ENCODE data around the gene SOX4. TPM values are rescaled to one million over a fixed set of nuclear protein-coding genes. Genes with fewer than 3 reads are reported as not detected.
"Not testable (repeated sequence)": the region's sequence is repeated elsewhere in the genome, so short reads cannot be mapped to it uniquely, and the experiment has no call there.

Gene SOX4
- 1 to 10 TPM in 2 of 3 donors, under 1 TPM in 1; 0.75 to 1.7 (median 1.6) TPM for polyA plus RNA-seq

DNA sequence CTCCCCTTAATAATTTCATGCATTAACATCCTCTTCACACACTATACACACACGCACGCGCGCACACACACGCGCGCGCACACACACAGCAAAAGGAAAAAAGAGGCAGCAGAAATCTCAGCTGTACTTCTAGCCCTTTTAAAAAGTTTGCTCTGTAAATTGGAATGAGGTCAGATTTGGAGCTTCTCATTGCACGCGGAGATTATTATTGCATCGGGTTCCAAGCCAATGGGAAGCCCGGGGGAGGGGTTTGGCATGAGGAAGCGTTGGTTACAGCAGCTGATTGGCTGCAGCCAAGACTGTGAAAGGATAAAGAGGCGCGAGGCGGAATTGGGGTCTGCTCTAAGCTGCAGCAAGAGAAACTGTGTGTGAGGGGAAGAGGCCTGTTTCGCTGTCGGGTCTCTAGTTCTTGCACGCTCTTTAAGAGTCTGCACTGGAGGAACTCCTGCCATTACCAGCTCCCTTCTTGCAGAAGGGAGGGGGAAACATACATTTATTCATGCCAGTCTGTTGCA lies at the start of gene SOX4:
SOX4 (plus strand) TSS at position 340 of the 515 bp plus-strand sequence. CDS start 784 bp downstream, outside the sequence.
- Mint-ChIP-seq H3K4me1 (peaks cover 34 to 45% of the 10 kb centered on the region in 2 donors), H3K4me3 (peak within 1 kb of the TSS in 4 of 5 donors; percentile 92 to 94 (median 94)), H3K27ac (peak within 1 kb of the TSS; percentile 34 to 87 (median 81)), H3K27me3 (ENCODE audit: low read depth in 3 of 3) (peaks cover 21 to 29% (median 27%) of the 10 kb centered on the region in 3 donors), H3K9me3 (no peaks in the 10 kb centered on the region), H3K36me3 (no peaks in the 10 kb centered on the region)
- DNase-seq: peak; percentile 73 to 77 (median 76)

DNA sequence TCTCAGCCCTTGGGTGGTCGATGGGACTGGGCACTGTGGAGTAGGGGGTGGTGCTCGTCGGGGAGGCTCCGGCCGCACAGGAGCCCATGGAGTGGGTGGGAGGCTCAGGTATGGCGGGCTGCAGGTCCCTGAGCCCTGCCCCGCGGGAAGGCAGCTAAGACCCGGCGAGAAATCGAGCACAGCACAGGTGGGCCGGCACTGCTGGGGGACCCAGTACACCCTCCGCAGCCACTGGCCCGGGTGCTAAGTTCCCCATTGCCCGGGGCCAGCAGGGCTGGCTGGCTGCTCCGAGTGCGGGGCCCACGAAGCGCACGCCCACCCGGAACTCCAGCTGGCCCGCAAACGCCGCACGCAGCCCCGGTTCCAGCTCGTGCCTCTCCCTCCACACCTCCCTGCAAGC lies 41.3 kb upstream of the SOX4 start:
- H3K36me3 Mint-ChIP-seq; DNase-seq; H3K4me1 Mint-ChIP-seq; H3K4me3 Mint-ChIP-seq; H3K27ac Mint-ChIP-seq; H3K27me3 Mint-ChIP-seq (ENCODE audit: low read depth in 3 of 3): not testable (repeated sequence)
- peaks cover 2 to 19% (median 5%) of the 10 kb centered on the region in 6 donors for H3K9me3 Mint-ChIP-seq

DNA sequence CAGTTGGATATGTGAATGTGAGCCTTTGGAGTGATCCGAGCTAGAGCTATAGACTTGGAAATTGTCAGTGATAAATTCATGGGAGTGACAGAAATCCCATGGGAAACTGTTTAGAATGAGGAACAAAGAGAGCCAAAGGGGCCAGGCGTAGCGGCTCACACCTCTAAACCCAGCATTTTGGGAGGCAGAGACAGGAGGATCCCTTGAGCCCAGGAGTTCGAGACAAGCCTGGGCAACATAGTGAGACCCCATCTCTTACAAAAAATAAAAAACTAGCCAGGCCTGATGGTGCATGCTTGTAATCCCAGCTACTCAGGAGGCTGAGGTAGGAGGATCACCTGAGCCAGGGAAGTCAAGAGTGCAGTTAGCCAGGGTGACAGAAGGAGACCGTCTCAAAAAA lies 39.3 kb upstream of the SOX4 start:
- no peak overlapping the region for H3K27ac Mint-ChIP-seq
- no peaks in the 10 kb centered on the region for H3K36me3 Mint-ChIP-seq
- H3K9me3 Mint-ChIP-seq: peaks cover 0 to 7% (median 1%) of the 10 kb centered on the region in 6 donors
- no peak overlapping the region for H3K4me3 Mint-ChIP-seq
- no peak for DNase-seq
- H3K27me3 Mint-ChIP-seq (ENCODE audit: low read depth in 3 of 3): peaks cover 0 to 2% (median 1%) of the 10 kb centered on the region in 3 donors
- H3K4me1 Mint-ChIP-seq: no peaks in the 10 kb centered on the region

DNA sequence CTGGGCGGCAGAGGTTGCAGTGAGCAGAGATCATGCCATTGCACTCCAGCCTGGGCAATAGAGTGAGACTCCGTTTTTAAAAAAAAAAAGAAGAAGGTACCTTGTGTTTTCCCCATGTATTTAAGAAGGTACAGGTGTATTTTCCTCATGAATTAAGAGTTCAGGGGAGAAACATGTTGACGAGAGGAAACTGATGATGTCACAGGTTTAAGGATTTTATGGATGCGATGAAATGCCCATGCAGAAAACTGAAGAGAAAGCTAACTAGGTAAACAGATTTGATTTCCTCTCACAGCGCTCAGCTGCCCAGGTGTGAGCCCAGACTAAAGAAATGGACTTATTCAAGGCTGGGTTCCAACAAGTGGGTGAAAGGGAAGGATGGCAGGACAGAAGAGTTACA lies 38.4 kb upstream of the SOX4 start:
- Mint-ChIP-seq H3K27me3 (ENCODE audit: low read depth in 3 of 3) (peaks cover 0 to 2% (median 1%) of the 10 kb centered on the region in 3 donors), H3K9me3 (peaks cover 0 to 2% (median 0%) of the 10 kb centered on the region in 6 donors), H3K4me1 (no peaks in the 10 kb centered on the region), H3K36me3 (no peaks in the 10 kb centered on the region), H3K4me3 (no peak overlapping the region), H3K27ac (no peak overlapping the region)
- DNase-seq: no peak

DNA sequence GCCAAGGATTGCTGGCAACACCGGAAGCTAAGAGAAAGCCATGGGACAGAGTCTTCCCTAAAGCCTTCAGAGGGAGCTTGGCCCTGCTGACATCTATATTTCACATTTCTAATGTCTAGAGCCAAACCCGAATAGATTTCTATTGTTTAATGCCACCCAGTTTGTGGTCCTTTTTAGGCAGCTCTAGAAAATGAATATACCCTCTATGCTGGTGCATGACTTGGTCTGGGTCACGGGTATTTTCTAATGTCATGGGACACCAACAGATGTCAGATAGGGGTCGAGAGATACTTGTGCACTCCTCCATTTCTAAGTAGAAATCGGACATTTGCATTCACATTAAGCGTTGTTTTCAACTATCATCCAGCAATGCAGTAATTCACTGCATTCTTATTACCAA lies 37.0 kb upstream of the SOX4 start:
- H3K27me3 Mint-ChIP-seq (ENCODE audit: low read depth in 3 of 3): peaks cover 0 to 2% (median 1%) of the 10 kb centered on the region in 3 donors
- H3K36me3 Mint-ChIP-seq: no peaks in the 10 kb centered on the region
- no peak overlapping the region for H3K4me3 Mint-ChIP-seq
- H3K27ac Mint-ChIP-seq: no peak overlapping the region
- H3K4me1 Mint-ChIP-seq: no peaks in the 10 kb centered on the region
- H3K9me3 Mint-ChIP-seq: no peaks in the 10 kb centered on the region
- DNase-seq: no peak

DNA sequence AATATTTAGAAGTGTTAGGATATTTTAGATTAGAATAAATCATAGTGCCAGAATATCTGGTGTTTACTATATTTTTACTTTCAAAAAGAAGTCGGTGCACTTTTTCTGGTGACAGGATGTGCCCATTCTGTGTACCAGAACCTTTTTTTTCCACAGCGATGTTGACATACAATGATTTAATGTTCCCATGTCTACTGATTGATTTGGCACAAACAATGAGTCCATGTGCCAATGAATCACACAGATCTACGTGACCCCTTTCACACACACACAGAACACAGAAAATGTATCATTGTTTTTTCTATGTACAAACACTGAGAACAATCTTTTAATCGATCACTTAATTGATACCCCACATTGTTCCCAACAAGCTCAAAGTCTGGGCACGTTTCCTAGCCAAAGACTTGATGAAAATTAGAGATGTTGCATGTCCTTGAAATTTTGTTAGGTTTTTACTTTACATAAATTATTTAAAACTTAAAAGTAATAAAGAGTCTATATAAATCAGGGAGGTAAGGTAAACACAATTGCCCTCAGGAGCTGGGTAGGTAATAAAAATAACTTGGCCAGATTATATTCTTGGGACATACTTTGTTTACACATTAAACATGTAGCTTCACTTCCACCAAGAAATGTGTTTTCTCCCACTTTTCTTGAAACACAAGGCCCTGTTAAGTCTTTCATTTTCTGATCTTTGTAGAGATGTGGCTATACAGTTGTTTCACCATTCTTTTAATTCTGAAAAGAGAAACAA lies 36.4 kb upstream of the SOX4 start:
- no peak for DNase-seq
- no peak overlapping the region for H3K27ac Mint-ChIP-seq
- H3K27me3 Mint-ChIP-seq (ENCODE audit: low read depth in 3 of 3): peaks cover 0 to 1% (median under 1%) of the 10 kb centered on the region in 3 donors
- H3K36me3 Mint-ChIP-seq: no peaks in the 10 kb centered on the region
- no peaks in the 10 kb centered on the region for H3K9me3 Mint-ChIP-seq
- no peaks in the 10 kb centered on the region for H3K4me1 Mint-ChIP-seq
- H3K4me3 Mint-ChIP-seq: no peak overlapping the region

DNA sequence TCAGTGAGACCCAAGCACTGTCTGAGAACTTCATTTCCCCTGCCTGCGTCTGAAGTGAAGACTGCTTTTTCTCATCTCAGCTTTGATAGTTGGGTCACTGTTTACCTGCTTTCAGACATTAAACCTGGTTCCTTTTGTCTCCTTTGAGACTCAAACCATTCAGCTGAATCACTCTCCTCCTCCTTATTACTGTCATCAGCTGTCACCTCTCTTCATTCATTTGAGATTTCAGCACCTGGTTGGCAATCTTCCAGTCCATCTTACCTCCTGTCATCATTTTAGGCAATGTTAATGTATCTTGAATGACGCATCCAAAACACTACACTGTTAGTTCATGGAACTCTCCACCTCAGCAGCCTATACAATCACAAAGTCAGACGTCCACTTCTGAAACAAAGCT lies 34.3 kb upstream of the SOX4 start:
- peaks cover 0 to 1% (median 0%) of the 10 kb centered on the region in 3 donors for H3K27me3 Mint-ChIP-seq (ENCODE audit: low read depth in 3 of 3)
- H3K27ac Mint-ChIP-seq: no peak overlapping the region
- no peak overlapping the region for H3K4me3 Mint-ChIP-seq
- H3K36me3 Mint-ChIP-seq: no peaks in the 10 kb centered on the region
- no peaks in the 10 kb centered on the region for H3K4me1 Mint-ChIP-seq
- no peak for DNase-seq
- no peaks in the 10 kb centered on the region for H3K9me3 Mint-ChIP-seq

DNA sequence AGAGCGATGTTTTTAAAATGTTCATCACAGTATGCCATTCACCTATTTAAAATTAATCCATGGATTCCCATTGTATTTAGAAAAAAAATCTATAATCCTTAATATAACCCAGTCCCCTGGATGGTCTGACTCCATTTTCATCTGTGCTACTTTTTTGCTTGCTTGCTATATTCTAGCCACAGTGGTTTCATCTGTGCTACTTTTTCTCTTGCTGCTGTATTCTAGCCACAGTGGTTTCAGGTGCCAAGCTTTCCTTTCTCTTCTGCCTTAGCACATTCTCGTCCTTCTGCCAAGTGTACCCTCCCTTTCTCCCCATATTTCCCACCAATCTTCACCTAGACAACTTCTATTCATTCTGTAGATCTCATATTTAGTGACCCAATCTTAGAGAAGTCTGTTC lies 33.3 kb upstream of the SOX4 start:
- H3K27me3 Mint-ChIP-seq (ENCODE audit: low read depth in 3 of 3): no peaks in the 10 kb centered on the region
- H3K4me1 Mint-ChIP-seq: no peaks in the 10 kb centered on the region
- no peak for DNase-seq
- no peaks in the 10 kb centered on the region for H3K36me3 Mint-ChIP-seq
- H3K27ac Mint-ChIP-seq: no peak overlapping the region
- no peaks in the 10 kb centered on the region for H3K9me3 Mint-ChIP-seq
- no peak overlapping the region for H3K4me3 Mint-ChIP-seq

DNA sequence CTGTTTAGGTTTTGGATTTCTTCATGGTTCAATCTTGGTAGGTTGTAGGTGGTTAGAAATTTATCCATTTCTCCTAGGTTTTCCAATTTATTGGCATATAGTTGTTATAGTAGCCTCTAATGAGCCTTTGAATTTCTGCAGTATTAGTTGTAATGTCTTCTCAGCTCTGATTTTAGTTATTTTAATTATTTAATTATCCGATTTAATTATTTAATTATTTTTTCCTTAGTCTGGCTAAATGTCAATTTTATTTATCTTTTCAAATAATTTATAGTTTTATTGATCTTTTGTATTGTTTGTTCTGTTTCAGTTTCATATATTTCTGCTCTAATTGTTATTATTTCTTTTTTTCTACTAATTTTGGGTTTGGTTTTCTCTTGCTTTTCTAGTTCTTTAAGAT lies 28.1 kb upstream of the SOX4 start:
- Mint-ChIP-seq H3K27me3 (ENCODE audit: low read depth in 3 of 3) (peaks cover 0 to 4% (median 1%) of the 10 kb centered on the region in 3 donors), H3K9me3 (peaks cover 0 to 2% (median 0%) of the 10 kb centered on the region in 6 donors), H3K4me1 (no peaks in the 10 kb centered on the region), H3K36me3 (no peaks in the 10 kb centered on the region), H3K4me3 (no peak overlapping the region), H3K27ac (no peak overlapping the region)
- no peak for DNase-seq

DNA sequence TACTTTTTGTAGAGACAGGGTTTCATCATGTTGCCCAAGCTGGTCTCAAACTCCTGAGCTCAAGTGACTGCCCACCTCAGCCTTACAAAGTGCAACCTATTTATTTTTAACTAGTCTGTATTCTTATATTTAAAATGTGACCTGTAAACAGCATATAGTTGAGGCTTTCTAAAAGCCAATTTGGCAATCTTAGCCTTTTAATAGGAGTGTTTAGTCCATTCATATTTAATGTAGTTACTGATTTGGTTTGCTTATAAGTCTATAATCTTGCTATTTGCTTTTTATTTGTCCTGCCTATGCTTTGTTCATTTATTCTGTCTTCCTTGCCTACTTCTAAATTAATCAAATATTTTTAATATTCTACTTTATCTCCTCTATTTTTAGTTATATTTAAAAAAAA lies 15.0 kb upstream of the SOX4 start:
- Mint-ChIP-seq H3K27ac (no peak overlapping the region), H3K27me3 (ENCODE audit: low read depth in 3 of 3) (peaks cover 0 to 8% (median 2%) of the 10 kb centered on the region in 3 donors), H3K36me3 (peaks cover 0 to 3% (median 0%) of the 10 kb centered on the region in 3 donors), H3K4me1 (no peaks in the 10 kb centered on the region), H3K9me3 (peaks cover 0 to 10% (median 5%) of the 10 kb centered on the region in 6 donors), H3K4me3 (no peak overlapping the region)
- no peak for DNase-seq

DNA sequence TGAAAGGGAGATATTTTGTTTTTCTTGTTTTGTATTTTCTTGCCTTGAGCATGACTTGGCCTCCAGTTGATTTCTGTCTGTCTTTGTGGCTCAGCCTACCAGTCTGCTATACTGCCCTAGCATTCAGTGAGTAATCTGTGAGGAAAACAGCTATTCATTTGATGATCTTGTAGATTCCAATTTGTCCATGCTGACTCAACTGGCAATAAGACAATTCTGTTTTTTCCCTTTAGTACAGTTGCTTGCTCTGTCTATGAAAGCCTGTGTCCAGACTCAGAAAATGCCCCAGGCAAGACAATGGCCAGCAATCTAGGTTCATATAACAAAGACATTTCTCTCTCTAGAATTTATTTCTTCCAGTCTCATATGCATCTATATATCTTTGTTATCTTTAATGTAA lies 10.9 kb upstream of the SOX4 start:
- Mint-ChIP-seq H3K36me3 (peaks cover 0 to 3% (median 0%) of the 10 kb centered on the region in 3 donors), H3K27me3 (ENCODE audit: low read depth in 3 of 3) (peaks cover 7 to 11% (median 9%) of the 10 kb centered on the region in 3 donors), H3K9me3 (peaks cover 0 to 10% (median 5%) of the 10 kb centered on the region in 6 donors), H3K27ac (no peak overlapping the region), H3K4me1 (peaks cover 5 to 7% of the 10 kb centered on the region in 2 donors), H3K4me3 (no peak overlapping the region)
- no peak for DNase-seq

DNA sequence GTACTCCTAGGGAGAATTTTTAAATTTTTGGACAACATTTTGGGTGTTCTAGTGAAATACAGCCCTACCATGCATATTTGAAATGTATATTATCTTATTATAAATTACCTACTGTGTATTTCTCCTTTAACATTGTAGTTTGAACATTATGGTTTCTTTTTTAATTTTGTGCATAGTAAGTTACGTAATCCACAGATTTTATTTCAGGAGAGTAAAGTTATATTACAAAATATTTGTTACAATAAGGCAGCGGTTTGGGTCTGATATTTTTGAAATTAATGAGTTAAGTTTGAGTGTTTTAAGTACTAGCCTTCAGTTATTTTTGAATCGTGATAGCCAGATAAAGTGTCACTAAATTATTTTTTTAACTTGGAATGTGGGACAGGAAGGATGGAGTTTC lies 7.3 kb upstream of the SOX4 start:
- no peak overlapping the region for H3K27ac Mint-ChIP-seq
- peaks cover 0 to 3% (median 0%) of the 10 kb centered on the region in 3 donors for H3K36me3 Mint-ChIP-seq
- no peak for DNase-seq
- H3K4me1 Mint-ChIP-seq: peaks cover 19 to 25% of the 10 kb centered on the region in 2 donors
- H3K4me3 Mint-ChIP-seq: peak overlapping the region; percentile 23 to 69 (median 60)
- peaks cover 0 to 6% (median 3%) of the 10 kb centered on the region in 6 donors for H3K9me3 Mint-ChIP-seq
- peaks cover 12 to 15% (median 14%) of the 10 kb centered on the region in 3 donors for H3K27me3 Mint-ChIP-seq (ENCODE audit: low read depth in 3 of 3)

DNA sequence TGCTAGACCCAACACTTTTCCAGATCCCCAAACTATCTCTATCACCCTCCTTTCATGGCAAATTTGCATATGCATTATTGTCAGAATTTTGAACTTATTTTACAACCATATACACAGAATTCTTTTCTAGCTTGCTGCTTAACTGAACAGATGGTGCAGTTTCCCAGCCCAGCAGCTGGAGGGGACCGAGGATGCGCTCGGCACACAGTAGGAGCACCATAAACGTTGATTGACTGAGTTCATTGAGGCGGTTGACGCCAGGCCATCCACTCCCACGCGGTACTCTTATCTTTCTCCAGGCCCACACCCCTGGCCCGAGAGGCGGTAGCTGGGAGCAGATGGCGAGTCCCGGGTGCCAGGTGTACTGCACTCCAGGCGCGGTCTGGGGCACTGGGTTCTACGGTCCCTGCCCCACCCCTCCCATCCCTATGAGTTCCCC lies 6.8 kb upstream of the SOX4 start:
- H3K27me3 Mint-ChIP-seq (ENCODE audit: low read depth in 3 of 3): peaks cover 12 to 16% (median 15%) of the 10 kb centered on the region in 3 donors
- peaks cover 0 to 6% (median 3%) of the 10 kb centered on the region in 6 donors for H3K9me3 Mint-ChIP-seq
- H3K4me1 Mint-ChIP-seq: peaks cover 19 to 25% of the 10 kb centered on the region in 2 donors
- peak overlapping the region; percentile 60 to 94 (median 88) for H3K4me3 Mint-ChIP-seq
- H3K27ac Mint-ChIP-seq: no peak overlapping the region
- DNase-seq: no peak
- peaks cover 0 to 3% (median 0%) of the 10 kb centered on the region in 3 donors for H3K36me3 Mint-ChIP-seq
